IPS-18a (cell line): ENCODE results near the gene SPATA20.
A peak's percentile ranks its signal among the peaks of the same experiment; 100 is the strongest.

Source experiments
- H3K27ac ChIP-seq: one replicate; pipeline ENCODE4 v1.5.1; 2013; ENCODE audit warnings: low read length
- H3K27me3 ChIP-seq: one replicate; pipeline ENCODE4 v1.6.1; 2013; ENCODE audit warnings: mild to moderate bottlenecking, low read length; ENCODE audit not compliant: control insufficient read depth, insufficient read depth
- H3K36me3 ChIP-seq: one replicate; pipeline ENCODE4 v1.6.1; 2013; ENCODE audit warnings: low read depth, low read length; ENCODE audit not compliant: control insufficient read depth
- H3K4me1 ChIP-seq: one replicate; pipeline ENCODE4 v1.6.1; 2013; ENCODE audit warnings: low read depth, low read length; ENCODE audit not compliant: control insufficient read depth
- H3K4me3 ChIP-seq: one replicate; pipeline ENCODE4 v1.5.1; 2013; ENCODE audit warnings: low read length
- H3K9ac ChIP-seq: one replicate; pipeline ENCODE4 v1.6.1; 2013; ENCODE audit warnings: mild to moderate bottlenecking, low read length, moderate library complexity
- H3K9me3 ChIP-seq: one replicate; pipeline ENCODE4 v1.6.1; 2013; ENCODE audit warnings: low read depth, low read length; ENCODE audit not compliant: control insufficient read depth

Gene SPATA20

GRCh38 chr17:50554201-50554600 is 7.2 kb downstream of the SPATA20 start:
- Histone ChIP-seq H3K4me3 (no peak overlapping the region), H3K4me1 (no peaks in the 10 kb centered on the region), H3K27me3 (peaks cover 23% of the 10 kb centered on the region), H3K9ac (no peak overlapping the region), H3K9me3 (no peaks in the 10 kb centered on the region), H3K27ac (no peak overlapping the region), H3K36me3 (no peaks in the 10 kb centered on the region)

GRCh38 chr17:50556803-50557202 is 9.8 kb downstream of the SPATA20 start:
- H3K4me1 ChIP-seq = no peaks in the 10 kb centered on the region
- H3K9me3 ChIP-seq = no peaks in the 10 kb centered on the region
- no peak overlapping the region for H3K27ac ChIP-seq
- H3K4me3 ChIP-seq = no peak overlapping the region
- H3K9ac ChIP-seq = no peak overlapping the region
- no peaks in the 10 kb centered on the region for H3K36me3 ChIP-seq
- peaks cover 39% of the 10 kb centered on the region for H3K27me3 ChIP-seq

- Histone ChIP-seq H3K4me3 (no peak overlapping the region), H3K9me3 (no peaks in the 10 kb centered on the region), H3K9ac (no peak overlapping the region), H3K27me3 (peaks cover 47% of the 10 kb centered on the region), H3K4me1 (peaks cover 4% of the 10 kb centered on the region), H3K36me3 (no peaks in the 10 kb centered on the region), H3K27ac (no peak overlapping the region)
Measured at GRCh38 chr17:50557630-50558029, 10.7 kb downstream of the SPATA20 start.

- no peak overlapping the region for H3K9ac ChIP-seq
- H3K27ac ChIP-seq = no peak overlapping the region
- peak overlapping the region; percentile 2 for H3K4me3 ChIP-seq
- H3K9me3 ChIP-seq = no peaks in the 10 kb centered on the region
- H3K4me1 ChIP-seq = peaks cover 9% of the 10 kb centered on the region
- peaks cover 52% of the 10 kb centered on the region for H3K27me3 ChIP-seq
- H3K36me3 ChIP-seq = no peaks in the 10 kb centered on the region
Measured at GRCh38 chr17:50558091-50558490, 11.1 kb downstream of the SPATA20 start.

- Histone ChIP-seq H3K9me3 (no peaks in the 10 kb centered on the region), H3K36me3 (no peaks in the 10 kb centered on the region), H3K27me3 (peaks cover 57% of the 10 kb centered on the region), H3K4me3 (peak overlapping the region; percentile 71), H3K27ac (no peak overlapping the region), H3K4me1 (peaks cover 12% of the 10 kb centered on the region), H3K9ac (no peak overlapping the region)
Measured at GRCh38 chr17:50558581-50558940, 11.6 kb downstream of the SPATA20 start.

GRCh38 chr17:50558941-50559614 is 12.1 kb downstream of the SPATA20 start:
- Histone ChIP-seq H3K9me3 (no peaks in the 10 kb centered on the region), H3K36me3 (no peaks in the 10 kb centered on the region), H3K9ac (no peak overlapping the region), H3K4me1 (peaks cover 17% of the 10 kb centered on the region), H3K4me3 (peak overlapping the region; percentile 71), H3K27ac (no peak overlapping the region), H3K27me3 (peaks cover 62% of the 10 kb centered on the region)

- Histone ChIP-seq H3K36me3 (no peaks in the 10 kb centered on the region), H3K9me3 (no peaks in the 10 kb centered on the region), H3K27me3 (peaks cover 68% of the 10 kb centered on the region), H3K27ac (no peak overlapping the region), H3K9ac (peak overlapping the region; percentile 41), H3K4me1 (peaks cover 21% of the 10 kb centered on the region), H3K4me3 (peak overlapping the region; percentile 71)
Measured at GRCh38 chr17:50559674-50560184, 12.8 kb downstream of the SPATA20 start.

- no peak within 1 kb of the TSS for H3K27ac ChIP-seq
- H3K9ac ChIP-seq = peak within 1 kb of the TSS; percentile 41
- H3K9me3 ChIP-seq = no peaks in the 10 kb centered on the region
- H3K36me3 ChIP-seq = no peaks in the 10 kb centered on the region
- H3K27me3 ChIP-seq = peaks cover 74% of the 10 kb centered on the region
- peaks cover 24% of the 10 kb centered on the region for H3K4me1 ChIP-seq
- peak within 1 kb of the TSS; percentile 71 for H3K4me3 ChIP-seq
Measured at GRCh38 chr17:50560185-50560824, 13.3 kb downstream of the SPATA20 start, which contains the start of gene CACNA1G. TSS of gene CACNA1G (plus strand) at chr17:50560715. CDS start at chr17:50561460, 745 bp downstream.

- Histone ChIP-seq H3K9me3 (no peaks in the 10 kb centered on the region), H3K4me1 (peaks cover 32% of the 10 kb centered on the region), H3K4me3 (peak overlapping the region; percentile 52), H3K9ac (no peak overlapping the region), H3K27me3 (peaks cover 82% of the 10 kb centered on the region), H3K36me3 (no peaks in the 10 kb centered on the region), H3K27ac (no peak overlapping the region)
Measured at GRCh38 chr17:50560931-50561745, 14.2 kb downstream of the SPATA20 start.

GRCh38 chr17:50561746-50562141 is 14.8 kb downstream of the SPATA20 start:
- Histone ChIP-seq H3K9ac (no peak overlapping the region), H3K36me3 (no peaks in the 10 kb centered on the region), H3K9me3 (no peaks in the 10 kb centered on the region), H3K4me1 (peaks cover 35% of the 10 kb centered on the region), H3K4me3 (peak overlapping the region; percentile 52), H3K27ac (no peak overlapping the region), H3K27me3 (peaks cover 88% of the 10 kb centered on the region)

- H3K36me3 ChIP-seq = no peaks in the 10 kb centered on the region
- H3K9ac ChIP-seq = no peak overlapping the region
- H3K9me3 ChIP-seq = no peaks in the 10 kb centered on the region
- H3K27me3 ChIP-seq = peaks cover 84% of the 10 kb centered on the region
- H3K4me3 ChIP-seq = peak overlapping the region; percentile 28
- no peak overlapping the region for H3K27ac ChIP-seq
- peaks cover 35% of the 10 kb centered on the region for H3K4me1 ChIP-seq
Measured at GRCh38 chr17:50562242-50563091, 15.5 kb downstream of the SPATA20 start.
